ENCODE results near the gene VPS51. TPM values are rescaled to one million over a fixed set of nuclear protein-coding genes. Genes with fewer than 3 reads are reported as not detected.
A peak's percentile ranks its signal among the peaks of the same experiment; 100 is the strongest.

VPS51 gene
- total RNA-seq, 2 experiments from 2014 or later = 104 to 116 TPM

- Mint-ChIP-seq H3K4me1 (peaks cover 62% of the 10 kb centered on the region), H3K4me3 (peak overlapping the region; percentile 96), H3K27ac (peak overlapping the region; percentile 100), H3K27me3 (no peaks in the 10 kb centered on the region), H3K9me3 (ENCODE audit: low read depth) (no peaks in the 10 kb centered on the region), H3K36me3 (peaks cover 35% of the 10 kb centered on the region)
- ATAC-seq (no peak), DNase-seq (no peak)
- CTCF ChIA-PET = interaction anchor here (1.0 to 5.6 kb wide), 9 partner anchors 9 to 277 kb away, joined by 3 to 59 read pairs (median 5); partner anchors contain the start of genes ARL2, CDC42BPG, DPF2 and SAC3D1
These were observed 24.8 kb downstream of the VPS51 start for GRCh38 chr11:65120831-65121230.

- H3K27ac Mint-ChIP-seq = peak overlapping the region; percentile 100
- peaks cover 39% of the 10 kb centered on the region for H3K36me3 Mint-ChIP-seq
- DNase-seq = peak; percentile 67
- CTCF ChIA-PET = interaction anchor here (0.9 to 5.6 kb wide), 19 partner anchors 10 to 303 kb away, joined by 3 to 59 read pairs (median 3); partner anchors contain the start of genes ARL2, CAPN1, CDC42BPG and DPF2
- peak overlapping the region; percentile 96 for H3K4me3 Mint-ChIP-seq
- ATAC-seq = no peak
- H3K27me3 Mint-ChIP-seq = no peaks in the 10 kb centered on the region
- peaks cover 56% of the 10 kb centered on the region for H3K4me1 Mint-ChIP-seq
- H3K9me3 Mint-ChIP-seq (ENCODE audit: low read depth) = no peaks in the 10 kb centered on the region
These were observed 25.4 kb downstream of the VPS51 start for GRCh38 chr11:65121447-65121864.

GRCh38 chr11:65121865-65122696 lies 26.1 kb downstream of the VPS51 start, which contains the start of the genes FAU and MRPL49:
TSS of gene FAU (minus strand) at chr11:65122134. CDS start at chr11:65121813, 321 bp downstream.
TSS of gene MRPL49 (plus strand) at chr11:65122321. CDS start at chr11:65122347, 26 bp downstream.
- H3K36me3 Mint-ChIP-seq = peaks cover 44% of the 10 kb centered on the region
- no peaks in the 10 kb centered on the region for H3K9me3 Mint-ChIP-seq (ENCODE audit: low read depth)
- DNase-seq (peak; percentile 100), ATAC-seq (peak; percentile 85)
- H3K27ac Mint-ChIP-seq = peak within 1 kb of the TSS; percentile 100
- peaks cover 52% of the 10 kb centered on the region for H3K4me1 Mint-ChIP-seq
- H3K27me3 Mint-ChIP-seq = no peaks in the 10 kb centered on the region
- H3K4me3 Mint-ChIP-seq = peak within 1 kb of the TSS; percentile 96
- CTCF ChIA-PET = interaction anchor here (0.7 to 5.6 kb wide), 21 partner anchors 10 to 312 kb away, joined by 3 to 59 read pairs (median 3); partner anchors contain the start of genes ARL2, CAPN1, CDC42BPG and DPF2

GRCh38 chr11:65124480-65125196 lies 28.6 kb downstream of the VPS51 start:
- ATAC-seq (no peak), DNase-seq (no peak)
- H3K4me3 Mint-ChIP-seq = peak overlapping the region; percentile 33
- H3K27me3 Mint-ChIP-seq = no peaks in the 10 kb centered on the region
- H3K27ac Mint-ChIP-seq = peak overlapping the region; percentile 7
- CTCF ChIA-PET = interaction anchor here (0.6 to 1.4 kb wide), 5 partner anchors 9 to 437 kb away, joined by 3 to 7 read pairs (median 3); partner anchors contain the start of gene CDC42EP2
- H3K4me1 Mint-ChIP-seq = peaks cover 40% of the 10 kb centered on the region
- no peaks in the 10 kb centered on the region for H3K9me3 Mint-ChIP-seq (ENCODE audit: low read depth)
- peaks cover 33% of the 10 kb centered on the region for H3K36me3 Mint-ChIP-seq

GRCh38 chr11:65125197-65126056 lies 29.4 kb downstream of the VPS51 start:
- Mint-ChIP-seq H3K4me1 (peaks cover 33% of the 10 kb centered on the region), H3K27me3 (no peaks in the 10 kb centered on the region), H3K36me3 (peaks cover 27% of the 10 kb centered on the region), H3K9me3 (ENCODE audit: low read depth) (no peaks in the 10 kb centered on the region), H3K27ac (no peak overlapping the region), H3K4me3 (no peak overlapping the region)
- ATAC-seq (no peak), DNase-seq (no peak)
- CTCF ChIA-PET = interaction anchor here (0.9 to 1.4 kb wide), 4 partner anchors 8 to 189 kb away, joined by 3 to 7 read pairs (median 4); partner anchors contain the start of gene CDC42EP2

GRCh38 chr11:65126624-65127274 lies 30.7 kb downstream of the VPS51 start:
- Mint-ChIP-seq H3K27ac (peak overlapping the region; percentile 12), H3K4me1 (peaks cover 22% of the 10 kb centered on the region), H3K36me3 (peaks cover 21% of the 10 kb centered on the region), H3K9me3 (ENCODE audit: low read depth) (no peaks in the 10 kb centered on the region), H3K27me3 (no peaks in the 10 kb centered on the region), H3K4me3 (no peak overlapping the region)
- DNase-seq (no peak), ATAC-seq (no peak)
- CTCF ChIA-PET = no interaction called here

GRCh38 chr11:65127473-65128181 lies 31.6 kb downstream of the VPS51 start:
- Mint-ChIP-seq H3K9me3 (ENCODE audit: low read depth) (no peaks in the 10 kb centered on the region), H3K4me1 (peaks cover 21% of the 10 kb centered on the region), H3K27me3 (no peaks in the 10 kb centered on the region), H3K36me3 (peaks cover 16% of the 10 kb centered on the region), H3K4me3 (no peak overlapping the region), H3K27ac (no peak overlapping the region)
- DNase-seq (no peak), ATAC-seq (no peak)
- CTCF ChIA-PET = no interaction called here

GRCh38 chr11:65128182-65129145 lies 32.5 kb downstream of the VPS51 start:
- Mint-ChIP-seq H3K4me3 (no peak overlapping the region), H3K4me1 (peaks cover 23% of the 10 kb centered on the region), H3K36me3 (peaks cover 16% of the 10 kb centered on the region), H3K9me3 (ENCODE audit: low read depth) (no peaks in the 10 kb centered on the region), H3K27me3 (no peaks in the 10 kb centered on the region), H3K27ac (no peak overlapping the region)
- CTCF ChIA-PET = interaction anchor here (1.2 to 1.7 kb wide), 3 partner anchors 11 to 114 kb away, joined by 3 to 5 read pairs (median 4); partner anchors contain the start of genes ARL2 and ZNHIT2
- DNase-seq (no peak), ATAC-seq (no peak)

GRCh38 chr11:65129649-65130441 lies 33.8 kb downstream of the VPS51 start:
- H3K36me3 Mint-ChIP-seq = peaks cover 16% of the 10 kb centered on the region
- H3K9me3 Mint-ChIP-seq (ENCODE audit: low read depth) = no peaks in the 10 kb centered on the region
- no peak for DNase-seq
- CTCF ChIA-PET = interaction anchor here (1.1 to 1.7 kb wide), 4 partner anchors 17 to 185 kb away, joined by 3 to 5 read pairs (median 4); partner anchors contain the start of genes ARL2 and CDC42EP2
- no peak for ATAC-seq
- no peaks in the 10 kb centered on the region for H3K27me3 Mint-ChIP-seq
- no peak overlapping the region for H3K4me3 Mint-ChIP-seq
- H3K4me1 Mint-ChIP-seq = peaks cover 17% of the 10 kb centered on the region
- no peak overlapping the region for H3K27ac Mint-ChIP-seq

Data from activated CD8-positive, alpha-beta memory T cell treated with anti-CD3 and anti-CD28 coated beads, Interleukin-2, amount 10 ng/mL, durations not matched to agents 7 days and 5 days (primary cell).